ENCODE data around the gene TTF1. TPM values are rescaled to one million over a fixed set of nuclear protein-coding genes. Genes with fewer than 3 reads are reported as not detected.

TTF1 gene
- total and polyA plus RNA-seq, 9 of the 15 experiments (the other 6 are each of a cell fraction or from before 2014, with no cell fraction given), result 9.0 to 18.5 (median 15.8) TPM

DNA sequence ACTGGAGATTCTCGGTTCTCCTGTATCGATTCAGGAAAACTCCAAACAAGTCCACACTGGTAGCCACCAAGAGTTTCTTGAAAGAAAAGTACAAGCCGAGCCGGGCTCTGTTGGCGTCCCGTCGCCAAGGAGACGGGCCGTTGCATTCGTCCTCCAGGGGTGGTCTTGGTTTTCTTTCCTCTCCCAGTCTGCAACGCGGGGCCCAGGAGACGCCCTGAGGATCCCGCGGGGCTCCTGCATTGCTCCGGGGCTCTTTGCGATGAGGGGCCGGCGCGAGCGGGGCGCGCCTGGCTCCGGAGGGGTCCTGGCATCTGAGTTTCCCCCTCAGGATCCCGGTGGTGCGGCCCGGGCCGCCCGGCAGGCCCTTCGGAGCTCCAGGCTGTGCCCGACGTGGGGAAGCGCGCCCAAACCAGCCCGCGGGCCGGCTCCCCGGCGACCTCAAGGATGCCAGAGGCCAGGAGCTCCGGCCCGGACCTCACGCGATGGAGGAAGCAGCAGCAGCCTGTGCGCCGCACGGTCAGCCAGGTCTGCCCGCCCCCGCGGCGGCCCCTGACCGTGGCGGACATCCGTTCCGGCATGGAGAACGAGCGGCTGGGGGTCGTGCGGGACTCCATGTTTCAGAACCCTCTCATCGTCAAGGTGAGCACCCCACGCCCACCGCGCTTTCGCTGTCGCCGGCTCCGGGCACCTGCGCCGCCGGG, 3.3 kb upstream of the TTF1 start, which contains the start of gene CFAP77:
CFAP77 (plus strand) TSS at position 384 of the 701 bp plus-strand sequence; CDS start at position 445, 61 bp downstream.
- intact Hi-C loops (cut with micrococcal nuclease) (loop anchor here (10.0 kb wide), 1 partner anchor 555 kb away; no protein-coding TSS in a partner anchor), in situ Hi-C loops (cut with MboI) (loop anchor here (5.0 to 10.0 kb wide), 2 partner anchors 167 to 555 kb away; no protein-coding TSS in a partner anchor)
- FAIRE-seq (no peak), DNase-seq (ENCODE audit: extremely low read depth in 1 of 4, low spot score in 3 of 4) (peak; percentile 18 to 44 (median 34)), ATAC-seq (peak; percentile 8; the same call in 1 of the 3 replicates)
- BruUV-seq (replicated peaks), result no TSS peak
- Histone ChIP-seq H3K9me3 (replicated peaks; ENCODE audit: control insufficient read depth, insufficient read depth, low read depth, low read length) (no peaks in the 10 kb centered on the region), H3K79me2 (ENCODE audit: control insufficient read depth, insufficient read depth, low read length) (peaks cover 12% of the 10 kb centered on the region), H4K20me1 (replicated peaks; ENCODE audit: control insufficient read depth, insufficient read depth, low read length) (peaks cover 3% of the 10 kb centered on the region; the same call in 1 of the 2 replicates), H3K9ac (ENCODE audit: insufficient read depth in 1 of 2, low read depth in 2 of 2, low read length in 2 of 2) (peak within 1 kb of the TSS in 1 of 2 experiments; percentile 32; a peak in 1 of 4 replicates), H3K4me3 (no peak within 1 kb of the TSS), H3K27me3 (ENCODE audit: control insufficient read depth in 2 of 2, insufficient read depth in 2 of 2, low read length in 2 of 2) (peaks cover 11 to 22% of the 10 kb centered on the region in 2 experiments), H3K27ac (ENCODE audit: extremely low read depth, low read depth, low read length) (no peak within 1 kb of the TSS), H3K36me3 (ENCODE audit: control insufficient read depth, insufficient read depth, low read length) (no peaks in the 10 kb centered on the region), H3K4me2 (ENCODE audit: insufficient read depth, low read length) (peak within 1 kb of the TSS; percentile 38), H3K4me1 (replicated peaks in 1 of 2; ENCODE audit: control insufficient read depth in 2 of 2, insufficient read depth in 2 of 2, low read length in 2 of 2) (peaks cover 13 to 24% of the 10 kb centered on the region in 2 experiments; a peak in 4 of 5 replicates), H3K9me1 (ENCODE audit: control insufficient read depth, insufficient read depth, low read length) (no peaks in the 10 kb centered on the region), H2AFZ (ENCODE audit: low read depth, low read length) (peak within 1 kb of the TSS; percentile 44)
- 40% methylated on average over 51 of the region's 69 CpGs for WGBS (ENCODE audit: insufficient coverage, low coverage, missing lambda C conversion rate)
- ChIA-PET CTCF (ENCODE audit: low intra/inter-chr PET ratio) (interaction anchor here (3.0 to 3.3 kb wide), 2 partner anchors 165 to 390 kb away, joined by 24 to 33 read pairs; no protein-coding TSS in a partner anchor), POLR2A (interaction anchor here (0.5 to 0.7 kb wide), 3 partner anchors 14 to 898 kb away, joined by 3 read pairs; no protein-coding TSS in a partner anchor)
- TF ChIP-seq ZNF23 (CRISPR knock-in tag; IDR thresholded peaks at IDR 0.05) (no peak), SP1 (CRISPR knock-in tag; IDR thresholded peaks at IDR 0.05) (no peak), FOXK2 (conservative IDR thresholded peaks at IDR 0.05 in 1 of 2, IDR thresholded peaks at IDR 0.05 in 1 of 2; ENCODE audit: low read depth in 2 of 2) (peak in 1 of 2 experiments; percentile 98; a peak in 2 of 4 replicates), TOE1 (IDR thresholded peaks at IDR 0.05; ENCODE audit: borderline replicate concordance) (peak; percentile 75; the same call in 1 of the 2 replicates), TOE1 (CRISPR knock-in tag; IDR thresholded peaks at IDR 0.05; ENCODE audit: borderline replicate concordance, low read depth) (no peak), BHLHE40 (IDR thresholded peaks at IDR 0.05; ENCODE audit: low read length) (peak; percentile 61; the same call in 1 of the 2 replicates), ATF7 (IDR thresholded peaks at IDR 0.05) (peak; percentile 99), CCAR2 (IDR thresholded peaks at IDR 0.05; ENCODE audit: low read depth, low read length) (no peak), RB1 (IDR thresholded peaks at IDR 0.05; ENCODE audit: low read depth) (0 out of 2 replicates have a peak, but pooled peaks have one; percentile 24), EGR1 (conservative IDR thresholded peaks at IDR 0.05) (0 out of 2 replicates have a peak, but pooled peaks have one; percentile 21), RFX1 (IDR thresholded peaks at IDR 0.05) (peak; percentile 92), JUND (IDR thresholded peaks at IDR 0.05; ENCODE audit: borderline replicate concordance, low read depth, low read length) (peak; percentile 60), JUND (tag; IDR thresholded peaks at IDR 0.05; ENCODE audit: borderline replicate concordance, low read depth, low read length) (no peak), SMARCB1 (IDR thresholded peaks at IDR 0.05; ENCODE audit: insufficient read length, low read depth) (no peak), NR2C1 (IDR thresholded peaks at IDR 0.05) (no peak), NR2C1 (tag; IDR thresholded peaks at IDR 0.05) (no peak), MBD2 (IDR thresholded peaks at IDR 0.05; ENCODE audit: borderline replicate concordance, low read depth) (peak; percentile 55; the same call in 1 of the 2 replicates)
- TF ChIP-seq, protein P1, sequence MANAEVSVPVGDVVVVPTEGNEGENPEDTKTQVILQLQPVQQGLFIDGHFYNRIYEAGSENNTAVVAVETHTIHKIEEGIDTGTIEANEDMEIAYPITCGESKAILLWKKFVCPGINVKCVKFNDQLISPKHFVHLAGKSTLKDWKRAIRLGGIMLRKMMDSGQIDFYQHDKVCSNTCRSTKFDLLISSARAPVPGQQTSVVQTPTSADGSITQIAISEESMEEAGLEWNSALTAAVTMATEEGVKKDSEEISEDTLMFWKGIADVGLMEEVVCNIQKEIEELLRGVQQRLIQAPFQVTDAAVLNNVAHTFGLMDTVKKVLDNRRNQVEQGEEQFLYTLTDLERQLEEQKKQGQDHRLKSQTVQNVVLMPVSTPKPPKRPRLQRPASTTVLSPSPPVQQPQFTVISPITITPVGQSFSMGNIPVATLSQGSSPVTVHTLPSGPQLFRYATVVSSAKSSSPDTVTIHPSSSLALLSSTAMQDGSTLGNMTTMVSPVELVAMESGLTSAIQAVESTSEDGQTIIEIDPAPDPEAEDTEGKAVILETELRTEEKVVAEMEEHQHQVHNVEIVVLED (CRISPR knock-in tag; IDR thresholded peaks at IDR 0.05), result no peak
- TF ChIP-seq, protein P2, sequence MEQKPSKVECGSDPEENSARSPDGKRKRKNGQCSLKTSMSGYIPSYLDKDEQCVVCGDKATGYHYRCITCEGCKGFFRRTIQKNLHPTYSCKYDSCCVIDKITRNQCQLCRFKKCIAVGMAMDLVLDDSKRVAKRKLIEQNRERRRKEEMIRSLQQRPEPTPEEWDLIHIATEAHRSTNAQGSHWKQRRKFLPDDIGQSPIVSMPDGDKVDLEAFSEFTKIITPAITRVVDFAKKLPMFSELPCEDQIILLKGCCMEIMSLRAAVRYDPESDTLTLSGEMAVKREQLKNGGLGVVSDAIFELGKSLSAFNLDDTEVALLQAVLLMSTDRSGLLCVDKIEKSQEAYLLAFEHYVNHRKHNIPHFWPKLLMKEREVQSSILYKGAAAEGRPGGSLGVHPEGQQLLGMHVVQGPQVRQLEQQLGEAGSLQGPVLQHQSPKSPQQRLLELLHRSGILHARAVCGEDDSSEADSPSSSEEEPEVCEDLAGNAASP (IDR thresholded peaks at IDR 0.05), result no peak

All from K562 (cell line).